ENCODE measurements around the gene TACC3.

The TACC3 gene

GRCh38 chr4:1770245-1770644 lies 48.9 kb downstream of the TACC3 start:
- no peak overlapping the region for H3K4me3 ChIP-seq (replicated peaks; ENCODE audit: low read depth, low read length)
- TF ChIP-seq CTCF (IDR thresholded peaks at IDR 0.05; ENCODE audit: low read depth, low read length, missing control alignments), result no peak

DNA sequence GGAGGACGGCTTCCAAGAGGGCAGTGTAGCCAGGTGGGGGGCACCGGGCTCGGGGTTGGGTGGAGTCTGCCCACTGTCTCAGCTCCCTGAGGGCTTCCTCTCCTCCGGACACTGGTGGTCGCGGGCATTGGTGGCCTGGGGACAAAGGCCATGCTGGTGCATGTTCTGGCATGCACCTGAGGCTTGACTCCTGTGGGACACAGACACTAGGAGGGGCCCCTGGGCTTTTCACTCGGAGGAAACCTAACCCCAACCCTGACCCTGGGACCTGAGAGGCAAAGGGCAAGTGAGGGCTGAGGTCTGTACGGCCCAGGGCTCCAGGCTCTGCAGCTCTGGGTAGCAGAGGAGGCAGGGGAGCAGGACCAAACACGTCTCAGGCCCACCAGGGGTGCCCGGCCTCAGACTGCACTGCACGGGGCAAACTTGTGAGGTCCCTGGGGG lies 49.5 kb downstream of the TACC3 start:
- H3K4me3 ChIP-seq (replicated peaks; ENCODE audit: low read depth, low read length), result no peak overlapping the region
- no peak for TF ChIP-seq CTCF (IDR thresholded peaks at IDR 0.05; ENCODE audit: low read depth, low read length, missing control alignments)
- DNase-seq (ENCODE audit: extremely low read depth, low read depth), result no peak

More at GRCh38 chr4:1770245-1770644, 48.9 kb downstream of the TACC3 start:
- no peak for DNase-seq (ENCODE audit: extremely low read depth, low read depth)

DNA sequence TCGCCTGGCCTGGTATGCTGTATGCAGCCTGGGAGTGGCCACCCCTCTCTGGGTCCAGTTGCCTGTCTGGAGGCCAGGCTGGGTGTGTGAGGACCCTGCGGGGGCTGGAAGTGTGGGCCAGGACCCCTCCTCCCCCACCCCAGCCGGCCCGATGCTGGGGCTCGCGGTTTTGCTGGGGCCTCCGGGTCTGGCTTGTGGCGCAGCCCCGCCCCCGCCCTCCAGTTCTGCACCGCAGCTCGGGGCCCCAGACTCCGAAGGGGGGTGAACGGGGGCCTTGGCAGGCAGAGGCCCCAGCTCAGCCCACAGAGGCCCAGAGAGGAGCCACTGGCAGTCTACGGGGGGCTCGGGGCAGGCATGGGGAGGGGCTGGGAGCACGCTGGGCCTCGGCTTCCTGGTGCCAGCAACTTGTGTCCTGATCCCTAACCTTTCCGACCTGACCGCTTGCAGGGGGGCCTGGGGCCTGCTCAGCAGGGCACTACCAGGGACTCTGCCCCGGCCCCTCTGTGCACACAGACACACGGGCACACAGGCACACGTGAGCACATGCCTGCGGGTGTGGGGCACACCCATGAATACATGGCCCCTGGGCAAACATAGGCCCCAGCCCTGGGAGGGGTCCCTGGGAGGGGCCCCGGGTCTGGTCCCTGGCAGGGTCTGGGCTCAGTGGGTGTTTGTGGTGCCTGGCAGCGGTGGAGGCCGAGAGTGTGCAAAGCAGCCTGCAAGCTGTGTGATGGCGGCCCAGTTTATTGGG lies 50.4 kb downstream of the TACC3 start:
- no peak for DNase-seq (ENCODE audit: extremely low read depth, low read depth)
- TF ChIP-seq CTCF (IDR thresholded peaks at IDR 0.05; ENCODE audit: low read depth, low read length, missing control alignments), result no peak
- no peak overlapping the region for H3K4me3 ChIP-seq (replicated peaks; ENCODE audit: low read depth, low read length)

GRCh38 chr4:1772853-1773538 lies 51.7 kb downstream of the TACC3 start:
- no peak for TF ChIP-seq CTCF (IDR thresholded peaks at IDR 0.05; ENCODE audit: low read depth, low read length, missing control alignments)
- no peak for DNase-seq (ENCODE audit: extremely low read depth, low read depth)
- no peak overlapping the region for H3K4me3 ChIP-seq (replicated peaks; ENCODE audit: low read depth, low read length)

DNA sequence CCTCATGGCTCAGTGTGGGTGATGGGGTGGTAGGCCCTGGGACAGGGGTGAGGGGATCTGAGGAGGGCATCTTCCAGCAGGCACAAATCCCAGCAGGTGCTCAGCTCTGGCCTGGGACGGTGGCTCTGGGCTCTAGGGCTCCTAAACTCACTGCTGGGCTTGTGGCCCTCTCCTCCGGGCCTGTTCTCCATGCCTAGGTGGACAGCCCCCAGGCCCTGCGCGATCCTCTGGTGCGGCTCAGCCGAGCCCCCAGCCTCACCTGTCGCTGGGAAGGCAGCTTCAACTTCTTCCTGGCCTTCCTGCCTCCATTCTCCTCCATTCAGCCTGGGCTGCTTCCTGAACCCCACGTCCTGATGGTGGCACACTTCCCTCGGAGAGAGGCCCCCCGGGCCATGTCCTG lies 52.4 kb downstream of the TACC3 start:
- DNase-seq (ENCODE audit: extremely low read depth, low read depth), result no peak
- H3K4me3 ChIP-seq (replicated peaks; ENCODE audit: low read depth, low read length), result no peak overlapping the region
- TF ChIP-seq CTCF (IDR thresholded peaks at IDR 0.05; ENCODE audit: low read depth, low read length, missing control alignments), result no peak

DNA sequence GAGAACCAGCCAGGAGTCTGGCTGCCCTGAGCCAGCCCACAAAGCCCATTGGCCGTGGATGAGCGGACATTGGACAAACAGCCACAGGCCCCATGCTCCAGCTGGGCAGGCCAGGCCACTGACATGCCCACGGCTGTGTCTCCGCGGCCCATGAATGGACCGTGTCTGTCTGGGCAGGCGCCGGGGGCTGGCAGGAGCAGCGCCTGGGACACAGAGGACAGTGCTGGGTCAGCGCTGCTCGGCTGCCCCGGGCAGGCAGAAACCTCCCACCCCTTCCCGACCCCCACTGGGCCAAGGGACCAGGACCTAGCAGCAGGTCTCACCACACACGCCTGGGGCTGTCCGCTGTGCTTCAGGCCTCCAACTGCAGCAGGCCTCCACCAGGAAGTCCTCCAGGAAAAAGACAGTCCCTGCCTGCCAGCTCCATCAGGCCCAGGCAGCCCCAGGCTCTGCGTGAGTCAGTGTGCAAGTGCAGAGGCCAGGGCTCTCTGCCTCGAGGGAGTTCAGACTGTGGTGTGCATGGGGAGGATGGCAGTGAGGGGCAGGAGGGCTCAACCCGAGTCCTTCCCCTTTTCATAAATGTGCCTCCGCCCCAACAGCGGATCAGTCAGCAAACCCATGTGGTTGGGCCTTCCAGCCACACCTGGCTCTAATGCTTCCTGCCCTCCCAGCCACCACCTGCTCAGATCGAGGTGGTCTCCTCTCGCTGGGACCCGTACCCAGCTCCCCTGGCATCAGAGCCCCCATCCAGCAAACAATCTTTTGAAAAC lies 54.6 kb downstream of the TACC3 start:
- no peak for TF ChIP-seq CTCF (IDR thresholded peaks at IDR 0.05; ENCODE audit: low read depth, low read length, missing control alignments)
- no peak for DNase-seq (ENCODE audit: extremely low read depth, low read depth)
- no peak overlapping the region for H3K4me3 ChIP-seq (replicated peaks; ENCODE audit: low read depth, low read length)

All from HFF-Myc (cell line).